Transverse colon (tissue), 3 donors: Measurements from ENCODE around the gene ACTRT2.

ENCODE experiments used
- EP300 ChIP-seq: sonication (generic); formaldehyde crosslinking; IDR thresholded peaks from one replicate; pipeline ENCODE4 v1.6.1; 2017; ENCODE audit warnings: antibody characterized with exemption, low read depth
- POLR2A ChIP-seq: fragments of 450-650 bp; IDR thresholded peaks from one replicate; pipeline ENCODE4 v1.6.1; 2016; ENCODE audit warnings: antibody characterized with exemption, mild to moderate bottlenecking, moderate library complexity
- TF ChIP-seq, protein P1 (sequence below), 5 experiments: fragments of 200-600 bp in 3 of 5; fragments of 450-650 bp in 2 of 5; sonication (generic) in 3 of 5; IDR thresholded peaks; 1 replicate in 2 of 5; 2 replicates in 3 of 5; pipeline ENCODE4 v1.5.1; 2016 to 2017; ENCODE audit warnings: antibody characterized with exemption in 5 of 5, inconsistent platforms in 3 of 5, mild to moderate bottlenecking in 2 of 5, moderate library complexity in 1 of 5

DNA sequence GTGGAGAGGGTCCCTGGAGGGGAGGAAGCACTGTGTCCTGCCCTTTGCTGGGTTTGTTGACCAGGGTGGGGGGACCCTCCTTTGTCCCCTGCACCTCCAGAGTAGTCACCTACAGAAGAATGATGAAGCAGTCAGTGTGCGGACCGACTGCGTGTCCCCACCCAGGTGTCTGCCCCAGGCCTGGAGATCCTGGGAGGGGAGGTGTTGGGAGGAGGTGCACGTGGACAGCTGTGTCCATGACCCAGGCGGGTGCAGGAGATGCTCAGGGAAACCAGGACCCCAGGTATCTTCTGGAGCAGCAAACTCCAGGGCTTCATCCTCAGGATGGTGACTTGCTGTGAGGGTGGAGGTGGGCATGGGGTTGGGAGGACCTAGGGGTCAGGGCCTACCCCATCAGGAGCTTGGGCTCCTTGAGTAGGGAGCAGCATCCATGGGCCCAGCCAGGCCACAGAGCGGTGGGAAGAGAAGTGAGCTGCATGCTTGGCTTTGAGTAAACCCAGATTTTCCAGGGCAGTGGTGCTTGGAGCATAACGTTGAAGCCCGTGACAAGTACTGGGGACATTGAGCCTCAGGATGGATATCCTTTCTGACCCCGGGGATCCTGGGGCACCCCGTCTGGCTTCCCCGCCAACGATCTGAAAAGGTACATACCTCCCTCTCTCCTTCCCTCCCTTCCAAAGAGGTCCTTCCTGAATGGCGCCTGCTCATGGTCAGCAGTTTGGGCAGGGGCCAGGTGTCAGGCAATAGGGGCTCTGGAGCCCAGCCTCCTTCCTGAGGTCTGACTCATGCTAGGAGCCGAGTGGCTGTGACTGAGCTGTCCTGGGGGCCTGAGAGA lies 13.7 kb downstream of the ACTRT2 start:
- TF ChIP-seq POLR2A (no peak), EP300 (no peak)
- TF ChIP-seq, protein P1, sequence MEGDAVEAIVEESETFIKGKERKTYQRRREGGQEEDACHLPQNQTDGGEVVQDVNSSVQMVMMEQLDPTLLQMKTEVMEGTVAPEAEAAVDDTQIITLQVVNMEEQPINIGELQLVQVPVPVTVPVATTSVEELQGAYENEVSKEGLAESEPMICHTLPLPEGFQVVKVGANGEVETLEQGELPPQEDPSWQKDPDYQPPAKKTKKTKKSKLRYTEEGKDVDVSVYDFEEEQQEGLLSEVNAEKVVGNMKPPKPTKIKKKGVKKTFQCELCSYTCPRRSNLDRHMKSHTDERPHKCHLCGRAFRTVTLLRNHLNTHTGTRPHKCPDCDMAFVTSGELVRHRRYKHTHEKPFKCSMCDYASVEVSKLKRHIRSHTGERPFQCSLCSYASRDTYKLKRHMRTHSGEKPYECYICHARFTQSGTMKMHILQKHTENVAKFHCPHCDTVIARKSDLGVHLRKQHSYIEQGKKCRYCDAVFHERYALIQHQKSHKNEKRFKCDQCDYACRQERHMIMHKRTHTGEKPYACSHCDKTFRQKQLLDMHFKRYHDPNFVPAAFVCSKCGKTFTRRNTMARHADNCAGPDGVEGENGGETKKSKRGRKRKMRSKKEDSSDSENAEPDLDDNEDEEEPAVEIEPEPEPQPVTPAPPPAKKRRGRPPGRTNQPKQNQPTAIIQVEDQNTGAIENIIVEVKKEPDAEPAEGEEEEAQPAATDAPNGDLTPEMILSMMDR (IDR thresholded peaks at IDR 0.05) = no peak
